Measurements from ENCODE around the gene DSTN. TPM values are rescaled to one million over a fixed set of nuclear protein-coding genes. Genes with fewer than 3 reads are reported as not detected.
A peak's percentile ranks its signal among the peaks of the same experiment; 100 is the strongest.

DSTN gene
- total RNA-seq, 4 donors from 2014 or later: 280 to 589 (median 373) TPM

DNA sequence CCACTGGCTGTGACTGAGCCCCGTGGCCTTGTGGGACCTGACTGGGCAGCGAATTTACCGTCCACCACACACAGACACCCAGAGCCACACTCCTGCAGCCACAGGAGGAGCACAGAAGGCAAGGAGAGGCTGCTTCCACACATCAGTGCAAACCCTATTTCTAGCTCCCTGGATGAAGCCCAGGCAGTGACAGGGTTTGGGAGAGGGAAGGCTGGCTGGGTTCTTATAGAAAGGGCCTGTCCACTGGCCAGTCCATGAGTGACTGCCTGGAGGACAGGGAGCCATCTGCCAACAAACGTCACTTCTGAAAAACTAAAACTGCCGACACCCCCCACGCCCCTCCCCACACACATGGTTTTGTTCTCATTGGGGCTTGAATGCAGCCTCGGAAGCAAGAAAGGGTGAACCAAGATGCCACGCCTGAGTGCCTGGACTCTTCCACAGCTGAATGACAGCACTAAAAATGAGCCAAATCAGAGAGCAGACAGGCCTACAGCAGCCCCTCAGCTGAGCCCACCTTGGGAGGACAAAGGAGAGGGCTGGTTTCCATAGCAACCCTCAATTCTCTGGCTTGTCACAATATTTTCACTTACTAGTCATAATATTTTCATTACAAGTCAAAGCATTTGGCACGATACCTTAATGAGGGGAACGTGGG, 73.8 kb downstream of the DSTN start:
- Histone ChIP-seq H3K9me3 (no peaks in the 10 kb centered on the region), H3K27ac (peak overlapping the region in 2 of 4 donors; percentile 25 to 28), H3K4me3 (no peak overlapping the region), H3K27me3 (no peaks in the 10 kb centered on the region), H3K36me3 (peaks cover 0 to 25% (median 13%) of the 10 kb centered on the region in 4 donors), H3K4me1 (peaks cover 35 to 50% (median 45%) of the 10 kb centered on the region in 4 donors)
- in situ Hi-C loops (cut with MboI; ENCODE audit: low pct_ligation_motif_present in 1 of 4, low pct_unique_long_range_greater_than_20kb in 1 of 4, low sequenced_read_pairs in 3 of 4): loop anchor here in 2 of 4 donors (25.0 kb wide), 1 partner anchor 106 kb away; the partner anchor contains the start of gene BFSP1 (in 2 of the 2)
- intact Hi-C loops (cut with DNase I; ENCODE audit: low total_unique reads): no loop called here
- TF ChIP-seq POLR2A (IDR thresholded peaks at IDR 0.05) (no peak), EP300 (IDR thresholded peaks at IDR 0.05; ENCODE audit: low read depth) (no peak), POLR2AphosphoS5 (IDR thresholded peaks at IDR 0.05) (no peak)
- TF ChIP-seq, protein P1, sequence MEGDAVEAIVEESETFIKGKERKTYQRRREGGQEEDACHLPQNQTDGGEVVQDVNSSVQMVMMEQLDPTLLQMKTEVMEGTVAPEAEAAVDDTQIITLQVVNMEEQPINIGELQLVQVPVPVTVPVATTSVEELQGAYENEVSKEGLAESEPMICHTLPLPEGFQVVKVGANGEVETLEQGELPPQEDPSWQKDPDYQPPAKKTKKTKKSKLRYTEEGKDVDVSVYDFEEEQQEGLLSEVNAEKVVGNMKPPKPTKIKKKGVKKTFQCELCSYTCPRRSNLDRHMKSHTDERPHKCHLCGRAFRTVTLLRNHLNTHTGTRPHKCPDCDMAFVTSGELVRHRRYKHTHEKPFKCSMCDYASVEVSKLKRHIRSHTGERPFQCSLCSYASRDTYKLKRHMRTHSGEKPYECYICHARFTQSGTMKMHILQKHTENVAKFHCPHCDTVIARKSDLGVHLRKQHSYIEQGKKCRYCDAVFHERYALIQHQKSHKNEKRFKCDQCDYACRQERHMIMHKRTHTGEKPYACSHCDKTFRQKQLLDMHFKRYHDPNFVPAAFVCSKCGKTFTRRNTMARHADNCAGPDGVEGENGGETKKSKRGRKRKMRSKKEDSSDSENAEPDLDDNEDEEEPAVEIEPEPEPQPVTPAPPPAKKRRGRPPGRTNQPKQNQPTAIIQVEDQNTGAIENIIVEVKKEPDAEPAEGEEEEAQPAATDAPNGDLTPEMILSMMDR (IDR thresholded peaks at IDR 0.05): no peak
- DNase-seq: no peak
- WGBS, 2 donors (ENCODE audit: low coverage in 1 of 2): 65 to 68% methylated on average over 2 to 10 of the region's 10 CpGs

DNA sequence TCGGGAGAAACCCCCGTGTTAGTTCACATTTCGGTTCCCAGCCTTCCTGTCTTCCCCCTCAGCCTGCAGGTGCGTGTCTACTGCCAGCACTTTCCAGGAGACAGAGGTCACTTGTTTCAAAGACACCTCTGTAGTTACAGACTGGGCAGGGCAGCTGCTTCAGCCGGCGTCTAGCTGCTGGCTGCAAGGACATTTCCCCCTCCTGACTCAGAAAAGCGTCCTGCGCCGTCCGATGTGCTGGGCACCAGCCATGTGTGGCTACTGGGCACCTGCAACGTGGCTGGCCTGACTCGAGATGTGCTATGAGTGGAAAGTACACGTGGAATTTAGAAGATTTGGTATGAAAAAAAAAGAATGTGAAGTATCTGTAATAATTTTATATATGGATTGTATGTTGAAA, 74.6 kb downstream of the DSTN start:
- DNase-seq: peak; percentile 53
- Histone ChIP-seq H3K27me3 (no peaks in the 10 kb centered on the region), H3K36me3 (peaks cover 0 to 25% (median 13%) of the 10 kb centered on the region in 4 donors), H3K27ac (peak overlapping the region in 2 of 4 donors; percentile 25 to 28), H3K4me3 (no peak overlapping the region), H3K4me1 (peaks cover 42 to 58% (median 52%) of the 10 kb centered on the region in 4 donors), H3K9me3 (no peaks in the 10 kb centered on the region)
- intact Hi-C loops (cut with DNase I; ENCODE audit: low total_unique reads): no loop called here
- in situ Hi-C loops (cut with MboI; ENCODE audit: low pct_ligation_motif_present in 1 of 4, low pct_unique_long_range_greater_than_20kb in 1 of 4, low sequenced_read_pairs in 3 of 4): loop anchor here in 2 of 4 donors (25.0 kb wide), 1 partner anchor 107 kb away; the partner anchor contains the start of gene BFSP1 (in 2 of the 2)
- TF ChIP-seq EP300 (IDR thresholded peaks at IDR 0.05; ENCODE audit: low read depth) (no peak), POLR2AphosphoS5 (IDR thresholded peaks at IDR 0.05) (peak in 1 of 3 donors; percentile 9)
- 22 to 44% methylated on average over 7 to 13 of the region's 13 CpGs for WGBS, 2 donors (ENCODE audit: low coverage in 1 of 2)

DNA sequence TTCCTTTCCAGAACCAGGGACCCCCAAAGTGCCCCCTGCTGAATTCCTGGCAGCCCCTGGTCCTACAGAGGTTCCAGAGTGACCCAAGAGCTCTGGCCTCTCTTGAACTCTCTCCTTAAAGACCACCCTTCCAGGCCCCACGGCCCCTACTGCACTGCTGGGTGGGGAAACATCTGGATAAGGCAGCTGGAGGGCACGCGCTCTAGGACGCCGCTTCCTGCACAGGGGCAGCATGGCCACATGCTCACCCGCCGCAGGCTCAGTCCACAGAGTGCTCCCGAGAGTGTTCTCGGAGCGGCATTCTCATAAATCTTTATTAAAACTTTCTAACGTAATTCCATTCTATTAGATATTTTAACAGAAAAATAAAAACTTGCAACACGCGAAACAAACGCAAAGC, 75.1 kb downstream of the DSTN start:
- Histone ChIP-seq H3K4me3 (no peak overlapping the region), H3K36me3 (peaks cover 0 to 25% (median 13%) of the 10 kb centered on the region in 4 donors), H3K27me3 (no peaks in the 10 kb centered on the region), H3K9me3 (no peaks in the 10 kb centered on the region), H3K4me1 (peaks cover 46 to 64% (median 58%) of the 10 kb centered on the region in 4 donors), H3K27ac (peak overlapping the region in 1 of 4 donors; percentile 28)
- WGBS, 2 donors (ENCODE audit: low coverage in 1 of 2): 91 to 92% methylated on average over 9 to 14 of the region's 14 CpGs
- TF ChIP-seq, protein P1 (IDR thresholded peaks at IDR 0.05): no peak
- TF ChIP-seq EP300 (IDR thresholded peaks at IDR 0.05; ENCODE audit: low read depth): no peak
- TF ChIP-seq POLR2A (IDR thresholded peaks at IDR 0.05): no peak
- no peak for TF ChIP-seq POLR2AphosphoS5 (IDR thresholded peaks at IDR 0.05)
- DNase-seq: no peak
- intact Hi-C loops (cut with DNase I; ENCODE audit: low total_unique reads): no loop called here
- in situ Hi-C loops (cut with MboI; ENCODE audit: low pct_ligation_motif_present in 1 of 4, low pct_unique_long_range_greater_than_20kb in 1 of 4, low sequenced_read_pairs in 3 of 4): loop anchor here in 2 of 4 donors (25.0 kb wide), 1 partner anchor 108 kb away; the partner anchor contains the start of gene BFSP1 (in 2 of the 2)

DNA sequence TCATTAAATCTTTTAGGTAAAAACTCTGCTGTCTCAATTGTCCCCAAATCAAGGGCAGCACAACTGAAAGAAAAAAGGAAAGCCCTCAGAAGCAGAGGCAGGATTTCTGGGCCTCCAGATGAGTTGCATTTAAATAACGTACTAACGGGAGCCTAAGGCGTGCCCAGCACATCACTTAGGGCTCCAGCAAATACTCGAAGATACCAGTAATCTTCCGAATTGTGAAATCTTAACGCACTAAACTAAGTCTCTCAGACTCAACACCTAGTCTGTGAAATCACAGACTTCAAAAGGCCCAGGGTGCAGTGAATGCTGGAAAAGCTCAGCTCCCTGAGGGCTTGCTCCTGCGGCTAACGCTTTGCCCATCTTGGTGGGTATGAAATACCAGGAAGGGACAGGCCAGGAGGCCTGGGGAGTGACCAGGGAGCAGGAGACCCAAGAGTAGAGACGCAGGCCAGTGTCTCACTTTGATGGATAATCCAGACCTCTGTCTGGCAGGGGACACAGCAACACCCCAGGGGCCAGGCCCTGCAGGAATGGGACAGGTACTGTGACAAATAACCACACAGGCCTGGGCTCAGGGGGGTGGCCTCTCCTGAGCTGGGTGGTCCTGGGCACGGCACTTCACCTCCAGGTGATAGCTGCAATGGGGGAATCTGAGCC, 75.8 kb downstream of the DSTN start:
- no peak for DNase-seq
- no peak for TF ChIP-seq POLR2AphosphoS5 (IDR thresholded peaks at IDR 0.05)
- TF ChIP-seq EP300 (IDR thresholded peaks at IDR 0.05; ENCODE audit: low read depth): no peak
- TF ChIP-seq, protein P1 (IDR thresholded peaks at IDR 0.05): no peak
- TF ChIP-seq POLR2A (IDR thresholded peaks at IDR 0.05): no peak
- no peak overlapping the region for H3K4me3 ChIP-seq
- no peaks in the 10 kb centered on the region for H3K27me3 ChIP-seq
- H3K27ac ChIP-seq: peak overlapping the region; percentile 11 to 40 (median 19)
- WGBS, 2 donors (ENCODE audit: low coverage in 1 of 2): 82 to 87% methylated on average over 6 to 10 of the region's 10 CpGs
- in situ Hi-C loops (cut with MboI; ENCODE audit: low pct_ligation_motif_present in 1 of 4, low pct_unique_long_range_greater_than_20kb in 1 of 4, low sequenced_read_pairs in 3 of 4) (loop anchor here in 2 of 4 donors (25.0 kb wide), 1 partner anchor 108 kb away; the partner anchor contains the start of gene BFSP1 (in 2 of the 2)), intact Hi-C loops (cut with DNase I; ENCODE audit: low total_unique reads) (no loop called here)
- H3K4me1 ChIP-seq: peaks cover 48 to 70% (median 64%) of the 10 kb centered on the region in 4 donors
- no peaks in the 10 kb centered on the region for H3K9me3 ChIP-seq
- peaks cover 0 to 22% (median 12%) of the 10 kb centered on the region in 4 donors for H3K36me3 ChIP-seq

Measured in transverse colon (tissue), 4 donors.